CD4-positive, alpha-beta T cell treated with Interleukin-21 for 1 hour (primary cell): ENCODE results near the gene CTTNBP2.

Experiments
- DNase-seq: peaks from one replicate; pipeline ENCODE4 v3.0.0-alpha.2; 2020

The CTTNBP2 gene

DNA sequence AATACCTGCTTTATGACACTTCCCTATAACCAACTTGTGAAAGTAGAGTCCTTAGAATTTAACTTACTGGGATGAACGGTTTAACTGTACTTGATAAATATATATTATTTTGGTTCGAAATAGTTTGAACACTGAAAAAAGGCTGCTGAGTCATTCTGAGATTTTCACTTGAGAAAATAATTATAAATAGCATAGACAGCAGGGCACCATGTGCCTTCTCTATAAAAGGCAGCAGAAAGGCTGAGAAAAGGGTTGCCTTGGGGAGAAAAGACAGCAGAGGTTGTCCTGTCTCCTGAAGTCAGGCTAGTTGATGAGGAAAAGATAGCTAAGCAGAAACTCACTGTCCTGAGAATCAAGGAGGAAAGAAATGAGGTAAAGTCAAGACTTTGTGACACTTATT lies 92.4 kb downstream of the CTTNBP2 start:
- DNase-seq = no peak

- DNase-seq = no peak
Observed at GRCh38 chr7:117777335-117778142, 95.7 kb downstream of the CTTNBP2 start.

DNA sequence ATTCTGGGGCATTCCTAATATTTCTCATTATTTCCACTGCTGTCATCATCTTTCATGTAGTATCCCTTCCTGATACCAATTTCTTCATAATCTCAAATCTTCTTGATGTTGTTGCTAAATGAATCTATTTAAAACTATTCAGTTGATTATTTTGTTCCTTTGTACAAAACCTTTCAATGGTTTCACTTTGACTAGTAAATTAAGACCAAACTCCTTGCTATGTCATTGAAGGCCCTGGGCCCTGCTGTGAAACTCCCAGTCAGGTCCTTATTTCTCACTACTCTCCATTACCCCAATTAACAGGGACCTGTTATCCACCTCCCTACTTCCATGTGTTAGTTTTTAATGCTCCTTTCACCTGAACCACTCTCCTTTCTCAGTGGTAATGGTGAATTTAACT lies 97.0 kb downstream of the CTTNBP2 start:
- DNase-seq = no peak

- no peak for DNase-seq
Observed at GRCh38 chr7:117775801-117776200, 97.4 kb downstream of the CTTNBP2 start.

DNA sequence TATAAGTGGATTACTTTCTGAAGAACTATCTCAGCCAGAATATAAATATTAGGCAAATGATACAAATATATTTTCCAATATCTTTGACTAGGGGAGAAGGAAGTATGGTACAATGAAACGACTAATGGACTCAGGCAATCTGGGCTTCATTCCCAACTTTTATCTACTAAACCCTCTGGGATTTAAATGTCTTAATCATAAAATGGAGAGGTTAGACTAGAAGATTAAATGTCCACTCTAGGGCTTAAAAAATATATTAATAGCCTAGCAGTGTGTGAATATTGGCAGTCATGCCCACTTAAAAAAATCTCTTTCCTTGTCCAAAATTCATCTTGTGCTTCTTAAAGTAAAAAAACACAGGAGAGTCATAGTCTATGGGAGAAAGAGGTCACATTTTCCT lies 98.3 kb downstream of the CTTNBP2 start:
- DNase-seq = no peak

DNA sequence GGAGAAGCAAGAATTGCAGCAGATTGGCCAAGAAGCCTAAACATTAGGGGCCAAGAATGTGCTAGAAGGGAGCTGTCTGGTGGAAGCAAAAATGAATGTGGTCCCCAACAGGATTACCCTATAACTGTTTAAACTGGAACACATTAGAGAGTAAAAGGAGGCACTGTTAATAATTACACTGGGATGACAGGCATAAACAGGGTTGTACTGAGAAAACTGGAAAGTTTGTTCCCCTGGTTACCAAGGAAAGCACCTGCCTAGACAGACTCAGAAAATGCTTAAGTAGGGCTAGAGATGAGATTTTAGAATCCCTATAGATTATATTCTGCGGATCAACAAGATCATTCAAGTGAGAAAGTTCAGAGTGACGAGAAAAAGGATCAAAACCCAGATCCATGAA lies 100.8 kb downstream of the CTTNBP2 start:
- DNase-seq = no peak

DNA sequence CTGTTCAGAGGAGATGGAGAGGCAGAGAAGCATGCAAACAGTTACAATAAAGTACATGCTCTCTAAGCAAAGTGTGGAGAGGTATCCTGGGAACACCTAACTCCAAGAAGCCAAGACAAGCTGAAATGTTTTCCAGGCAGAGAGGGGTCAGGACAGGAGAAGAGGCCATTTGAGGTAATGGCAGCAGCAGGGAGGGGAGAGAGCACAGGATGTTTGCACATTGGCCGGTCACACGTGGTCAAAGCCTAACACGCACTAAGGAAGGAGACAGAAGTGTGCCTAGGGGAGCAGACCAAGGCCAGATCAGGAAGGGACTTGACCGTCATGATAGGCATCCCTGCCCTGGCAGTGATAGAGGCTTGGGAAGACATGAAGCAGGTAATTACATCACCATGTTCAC lies 101.5 kb downstream of the CTTNBP2 start:
- DNase-seq = no peak

GRCh38 chr7:117769085-117769484 lies 104.2 kb downstream of the CTTNBP2 start:
- DNase-seq = no peak

DNA sequence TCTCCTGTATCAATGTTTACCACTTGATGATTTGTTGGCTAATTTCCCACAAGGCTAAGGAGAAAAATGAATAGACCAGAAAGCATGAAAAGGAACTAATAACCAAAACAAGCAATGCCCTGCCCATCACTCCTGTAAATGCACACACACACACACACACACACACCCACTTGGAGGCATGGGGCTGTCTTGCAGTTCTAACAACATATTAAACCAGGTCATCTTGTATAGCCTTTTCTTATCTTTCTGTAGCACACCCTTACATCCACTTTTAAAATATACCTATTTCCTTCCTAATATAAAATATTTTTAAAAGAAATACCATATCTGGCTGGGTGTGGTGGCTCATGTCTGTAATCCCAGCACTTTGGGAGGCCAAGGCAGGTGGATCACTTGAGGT lies 105.3 kb downstream of the CTTNBP2 start:
- no peak for DNase-seq

GRCh38 chr7:117766913-117767312 lies 106.3 kb downstream of the CTTNBP2 start:
- no peak for DNase-seq

GRCh38 chr7:117764031-117764430 lies 109.2 kb downstream of the CTTNBP2 start:
- no peak for DNase-seq

DNA sequence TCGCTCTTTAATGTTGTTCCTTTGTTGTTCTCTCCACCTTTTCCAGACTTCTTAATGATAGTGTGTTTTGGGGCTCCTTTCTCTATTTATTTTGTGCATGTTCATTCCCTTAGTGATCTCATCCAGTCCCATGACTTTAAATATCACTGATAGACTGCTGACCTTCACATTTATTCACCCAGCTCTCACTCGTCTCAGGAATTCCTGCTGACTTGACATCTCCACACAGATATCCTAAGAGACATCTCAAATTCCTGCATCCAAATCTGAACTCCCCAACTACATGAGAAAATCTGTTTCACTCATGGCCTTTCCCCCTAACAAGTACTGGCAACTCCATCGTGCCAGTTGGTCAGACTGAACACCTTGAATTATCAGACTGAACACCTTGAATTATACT lies 111.2 kb downstream of the CTTNBP2 start:
- no peak for DNase-seq

GRCh38 chr7:117759950-117760640 lies 113.1 kb downstream of the CTTNBP2 start:
- no peak for DNase-seq

DNA sequence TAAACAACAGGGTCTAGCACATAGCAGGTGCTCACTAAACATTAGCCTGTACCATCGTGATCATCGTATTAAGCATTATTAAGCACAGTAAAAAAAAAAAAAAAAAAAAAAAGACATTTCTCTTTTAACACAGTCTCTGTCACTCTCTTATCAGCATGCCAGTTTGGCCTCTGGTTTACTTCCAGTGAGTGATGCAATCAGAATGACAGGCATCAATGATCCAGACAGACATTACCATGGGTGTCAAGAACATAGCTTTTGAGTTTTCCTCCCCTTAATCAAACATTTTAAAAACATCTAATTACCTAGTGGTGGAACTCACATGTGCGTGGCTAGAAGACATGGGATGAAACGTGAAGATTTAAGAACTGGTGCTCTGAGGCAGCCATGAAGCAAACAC lies 115.8 kb downstream of the CTTNBP2 start:
- no peak for DNase-seq

DNA sequence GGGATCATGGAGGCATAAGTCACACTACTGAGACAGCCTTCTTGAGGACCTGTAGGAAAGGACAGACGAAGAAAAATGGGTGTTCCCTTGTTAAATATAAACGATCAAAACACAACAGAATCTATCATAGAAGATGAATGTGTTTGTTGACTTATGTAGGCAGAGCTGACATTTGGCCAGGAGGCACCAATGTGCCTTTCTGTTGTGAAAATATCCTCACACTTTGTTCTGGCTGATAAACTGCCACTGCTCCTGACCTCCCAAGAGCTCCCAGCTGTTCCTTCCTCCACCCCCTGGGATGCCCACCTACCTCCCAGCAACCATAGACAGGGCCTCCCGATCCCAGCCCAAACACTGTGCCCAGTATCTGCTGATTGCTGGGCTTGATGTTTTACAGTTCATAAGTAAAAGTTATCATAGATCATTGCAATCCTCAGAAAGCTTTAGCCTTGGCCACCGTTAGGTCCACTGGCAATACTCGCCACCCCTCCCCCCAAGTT lies 116.6 kb downstream of the CTTNBP2 start:
- no peak for DNase-seq

DNA sequence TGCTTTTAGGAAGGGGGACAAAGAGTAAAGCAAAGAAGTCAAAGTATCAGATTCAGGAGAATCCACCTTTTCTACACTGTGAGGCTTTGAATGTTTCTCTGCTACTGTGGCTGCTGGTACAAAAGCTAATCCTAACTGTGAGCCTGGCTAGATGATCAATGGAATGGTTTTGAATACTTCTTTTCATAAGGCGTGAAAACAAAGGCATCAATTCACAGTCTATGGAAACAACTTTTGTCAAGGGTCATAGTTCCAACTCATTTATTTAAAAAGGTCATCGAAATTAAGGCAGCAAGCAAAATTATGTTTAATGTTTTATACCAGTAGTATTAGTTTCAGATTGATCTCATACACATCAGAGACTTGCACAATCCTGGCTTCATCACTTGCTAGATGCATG lies 118.1 kb downstream of the CTTNBP2 start:
- no peak for DNase-seq

DNA sequence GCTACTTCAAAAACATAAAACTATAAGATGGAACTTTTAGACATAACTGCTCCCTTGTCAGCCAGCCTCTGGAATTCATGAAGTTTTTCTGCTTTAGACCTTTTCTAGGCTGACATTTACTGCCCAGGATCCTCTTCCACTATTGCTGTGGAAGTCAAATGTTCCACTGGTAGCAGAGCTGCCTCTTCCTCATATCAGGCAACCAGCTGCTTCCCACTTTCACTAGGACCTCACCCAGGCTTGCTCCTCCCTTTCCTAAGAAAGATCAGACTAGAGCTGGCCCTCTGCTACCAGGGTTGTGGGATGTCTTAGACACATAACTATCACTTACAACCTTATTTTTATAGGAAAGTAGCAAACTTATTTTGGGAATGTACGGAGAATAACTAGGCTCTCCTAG lies 121.5 kb downstream of the CTTNBP2 start:
- DNase-seq = no peak

DNA sequence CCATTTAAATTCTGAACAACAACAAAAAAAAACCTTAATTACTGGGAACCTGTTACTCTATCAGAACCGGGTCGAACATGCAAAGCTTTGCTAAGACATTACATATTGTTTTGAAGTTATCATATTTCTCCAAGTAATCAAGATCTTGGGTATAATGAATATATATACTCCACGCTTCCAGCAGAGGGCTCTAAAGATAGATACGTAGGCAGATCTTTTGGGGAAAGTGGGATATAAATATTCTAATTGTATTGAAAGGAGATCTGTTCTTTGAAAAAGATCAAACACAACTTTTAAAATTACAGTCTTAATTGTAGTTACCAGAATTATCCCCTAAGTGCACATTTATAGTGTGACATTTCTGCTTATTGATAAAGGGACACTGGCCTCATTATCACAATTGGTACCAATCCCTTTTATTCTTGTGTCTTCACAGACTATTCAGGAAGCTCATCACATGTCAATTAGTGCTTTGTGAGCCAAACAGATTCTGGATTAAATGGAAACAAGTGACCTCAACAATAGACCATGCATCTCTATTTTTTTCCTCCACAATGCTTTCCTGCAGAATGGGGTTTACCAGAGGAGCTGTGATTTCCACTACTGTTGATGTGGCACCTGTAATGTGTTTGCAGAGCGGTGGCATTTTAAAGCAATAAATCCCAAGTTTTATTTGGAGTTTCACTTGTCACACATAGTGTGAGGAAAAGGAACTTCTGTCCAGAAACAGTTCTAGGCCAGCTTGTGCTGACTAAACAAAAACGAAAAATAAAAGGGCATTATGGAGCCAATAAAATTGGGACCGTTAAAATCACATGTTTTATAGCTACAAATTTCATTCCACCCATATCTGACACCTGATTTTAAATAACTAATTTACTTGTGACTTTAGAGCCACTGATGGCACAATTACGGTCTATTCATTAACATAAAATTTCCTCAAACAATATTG lies 122.4 kb downstream of the CTTNBP2 start:
- DNase-seq = no peak

- DNase-seq = no peak
Observed at GRCh38 chr7:117741962-117742361, 131.3 kb downstream of the CTTNBP2 start.

DNA sequence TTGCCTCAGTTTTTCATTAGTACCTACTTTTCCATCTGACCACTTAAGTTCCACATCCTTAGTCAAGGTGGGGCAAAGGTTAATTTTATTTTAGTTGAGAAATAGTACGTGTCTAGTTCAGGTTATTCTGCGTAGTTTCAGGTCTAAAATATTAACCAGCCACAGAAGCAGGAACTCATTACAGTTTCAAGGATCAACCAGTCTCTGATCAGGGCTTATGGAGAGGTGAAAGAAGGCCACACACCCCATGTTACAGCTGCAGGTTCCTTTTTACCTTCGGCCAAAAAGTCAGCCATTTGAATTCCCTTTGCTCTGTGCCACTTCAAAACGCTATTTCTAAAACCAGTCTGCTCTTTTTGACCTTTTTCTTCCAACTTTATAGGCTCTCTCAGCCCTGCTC lies 134.2 kb downstream of the CTTNBP2 start:
- DNase-seq = no peak

DNA sequence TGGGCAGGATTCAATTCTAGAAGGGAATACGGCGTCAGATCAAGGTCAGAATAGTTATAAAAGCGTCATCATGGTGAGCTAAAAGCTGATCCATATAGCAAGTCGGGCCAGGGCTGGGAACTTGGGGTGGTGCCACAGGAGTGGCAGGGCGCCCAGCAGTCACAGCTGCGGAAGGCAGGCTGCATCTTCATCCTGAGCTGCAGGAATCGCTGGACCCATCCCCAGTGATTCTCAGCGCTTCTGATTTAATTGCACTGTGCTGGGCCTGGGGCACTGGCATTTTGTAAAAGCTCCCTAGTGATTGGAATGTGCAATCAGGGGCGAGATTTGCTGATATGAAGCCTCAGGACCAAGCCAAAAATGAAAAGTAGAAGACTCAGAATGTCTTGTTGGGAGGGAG lies 135.3 kb downstream of the CTTNBP2 start:
- DNase-seq = no peak

DNA sequence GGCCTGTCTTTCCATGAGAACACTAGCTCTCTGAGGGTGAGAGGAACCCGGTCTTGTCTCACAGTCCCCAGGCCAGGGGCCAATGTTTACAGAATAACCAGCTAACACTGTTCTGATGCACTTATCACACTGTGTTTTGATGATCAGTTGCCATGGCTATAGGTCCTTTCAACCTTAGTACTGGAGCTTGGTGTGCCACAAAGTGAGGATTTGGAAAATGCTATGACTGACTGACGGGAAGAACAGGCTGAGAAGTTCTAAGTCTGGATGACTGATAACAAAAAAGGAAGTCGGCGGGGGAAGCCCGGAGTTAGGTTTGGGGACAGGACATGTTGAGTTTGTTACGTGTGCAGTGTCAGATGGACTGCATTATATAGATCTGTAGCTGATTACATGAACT lies 141.8 kb downstream of the CTTNBP2 start:
- DNase-seq = no peak

- DNase-seq = no peak
Observed at GRCh38 chr7:117730390-117730789, 142.9 kb downstream of the CTTNBP2 start.
